B cell (primary cell): ENCODE results near the gene COX10.
"Not testable (repeated sequence)": the region's sequence is repeated elsewhere in the genome, so short reads cannot be mapped to it uniquely, and the experiment has no call there.

ENCODE experiments used
- CTCF ChIP-seq: fragments of 200-600 bp; IDR thresholded peaks from one replicate; pipeline ENCODE4 v1.8.0; 2022; ENCODE audit warnings: antibody characterized with exemption, mild to moderate bottlenecking
- EZH2 ChIP-seq: IDR thresholded peaks from 2 replicates; pipeline ENCODE4 v1.6.1; 2012; ENCODE audit warnings: borderline replicate concordance, low read depth, mild to moderate bottlenecking, moderate library complexity, low read length; ENCODE audit not compliant: insufficient read depth, poor library complexity, severe bottlenecking

GRCh38 chr17:14184536-14184935 is 115.2 kb downstream of the COX10 start:
- TF ChIP-seq CTCF, EZH2: not testable (repeated sequence)
